ENCODE results near the gene HSDL2. TPM values are rescaled to one million over a fixed set of nuclear protein-coding genes. Genes with fewer than 3 reads are reported as not detected.
"Not testable (repeated sequence)": the region's sequence is repeated elsewhere in the genome, so short reads cannot be mapped to it uniquely, and the experiment has no call there.

Gene HSDL2
- total RNA-seq (2014; rRNA removed; shearing (Covaris generic)) = 27.4 and 29.5 TPM in 2 replicates

DNA sequence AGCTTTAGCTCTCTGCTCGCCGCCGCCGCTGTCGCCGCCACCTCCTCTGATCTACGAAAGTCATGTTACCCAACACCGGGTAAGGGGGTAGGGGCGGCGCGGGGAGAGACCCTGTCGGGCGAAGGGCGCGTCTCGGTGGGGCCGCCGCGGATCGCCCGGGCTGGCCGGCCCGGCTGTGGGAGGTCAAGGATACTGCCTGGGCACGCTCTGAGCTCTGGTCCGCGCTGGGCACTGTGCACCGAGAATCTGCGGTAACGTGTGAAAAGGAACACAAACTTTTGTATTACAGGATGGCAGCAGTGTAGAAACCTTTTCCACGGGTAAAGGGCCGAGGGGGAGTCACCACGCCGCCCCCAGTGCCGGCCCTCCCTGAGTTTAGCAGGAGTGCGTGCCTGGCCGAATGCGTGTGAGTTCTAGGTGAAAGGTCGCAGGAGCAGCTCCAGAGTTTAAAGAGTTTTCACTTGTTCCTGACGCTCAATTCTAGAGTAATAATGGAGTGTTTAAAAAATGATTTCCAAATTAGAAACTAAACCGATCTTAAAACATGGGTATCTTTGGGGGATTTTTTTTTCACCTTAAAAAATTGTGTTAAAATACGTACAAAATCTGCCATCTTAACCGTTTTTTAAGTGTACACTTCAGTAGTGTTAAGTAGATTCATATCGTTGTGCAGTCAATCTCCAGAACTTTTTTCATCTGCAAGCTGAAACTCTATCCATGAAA is at the start of gene HSDL2:
Gene HSDL2 (plus strand): TSS at position 7 of the 723 bp plus-strand sequence. CDS start 56 bp downstream, at position 63.
- DNase-seq (ENCODE audit: low spot score) = peak; percentile 67

- DNase-seq (ENCODE audit: low spot score) = no peak
Observed at GRCh38 chr9:112331674-112331952, 48.3 kb upstream of the HSDL2 start.

GRCh38 chr9:112332214-112332613 is 47.7 kb upstream of the HSDL2 start:
- peak; percentile 55 for DNase-seq (ENCODE audit: low spot score)

- no peak for DNase-seq (ENCODE audit: low spot score)
Observed at GRCh38 chr9:112332674-112332976, 47.3 kb upstream of the HSDL2 start.

DNA sequence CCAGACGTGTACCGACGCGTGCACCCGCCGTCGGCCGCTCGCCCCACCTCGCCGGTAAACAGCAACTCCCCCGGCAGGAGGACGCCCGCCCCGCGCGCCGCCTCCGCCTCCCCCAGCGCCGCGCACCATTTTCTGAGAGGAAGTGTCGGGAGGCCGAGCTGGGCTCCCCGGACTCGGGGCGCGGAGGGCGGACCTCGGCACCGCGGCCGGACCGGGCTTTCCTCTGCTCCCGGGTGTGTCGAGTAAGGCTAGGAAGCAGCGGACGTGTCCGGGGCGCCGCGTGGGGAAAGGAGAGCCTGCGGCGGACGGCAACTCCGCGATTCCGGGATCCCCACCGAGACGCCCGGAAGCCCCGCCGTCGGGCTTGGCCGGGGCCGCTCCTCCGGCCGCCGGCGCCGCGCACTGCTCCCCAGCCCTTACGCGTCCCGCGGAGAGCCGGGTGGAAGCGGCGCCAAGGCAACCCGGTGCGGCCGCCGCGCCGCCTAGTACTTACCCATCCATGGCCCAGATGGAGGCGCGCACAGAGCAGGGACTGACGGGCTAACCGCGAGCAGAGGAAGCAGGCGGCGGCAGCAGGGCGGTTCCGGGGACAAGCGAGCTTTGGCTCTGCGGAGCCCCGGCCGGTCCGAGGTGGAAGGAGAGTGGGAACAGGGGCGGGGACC is 46.8 kb upstream of the HSDL2 start, which contains the start of gene PTBP3:
Gene PTBP3 (minus strand): TSS at position 643 of the 662 bp plus-strand sequence. CDS start 35,754 bp downstream, outside the sequence.
- peak; percentile 80 for DNase-seq (ENCODE audit: low spot score)

DNA sequence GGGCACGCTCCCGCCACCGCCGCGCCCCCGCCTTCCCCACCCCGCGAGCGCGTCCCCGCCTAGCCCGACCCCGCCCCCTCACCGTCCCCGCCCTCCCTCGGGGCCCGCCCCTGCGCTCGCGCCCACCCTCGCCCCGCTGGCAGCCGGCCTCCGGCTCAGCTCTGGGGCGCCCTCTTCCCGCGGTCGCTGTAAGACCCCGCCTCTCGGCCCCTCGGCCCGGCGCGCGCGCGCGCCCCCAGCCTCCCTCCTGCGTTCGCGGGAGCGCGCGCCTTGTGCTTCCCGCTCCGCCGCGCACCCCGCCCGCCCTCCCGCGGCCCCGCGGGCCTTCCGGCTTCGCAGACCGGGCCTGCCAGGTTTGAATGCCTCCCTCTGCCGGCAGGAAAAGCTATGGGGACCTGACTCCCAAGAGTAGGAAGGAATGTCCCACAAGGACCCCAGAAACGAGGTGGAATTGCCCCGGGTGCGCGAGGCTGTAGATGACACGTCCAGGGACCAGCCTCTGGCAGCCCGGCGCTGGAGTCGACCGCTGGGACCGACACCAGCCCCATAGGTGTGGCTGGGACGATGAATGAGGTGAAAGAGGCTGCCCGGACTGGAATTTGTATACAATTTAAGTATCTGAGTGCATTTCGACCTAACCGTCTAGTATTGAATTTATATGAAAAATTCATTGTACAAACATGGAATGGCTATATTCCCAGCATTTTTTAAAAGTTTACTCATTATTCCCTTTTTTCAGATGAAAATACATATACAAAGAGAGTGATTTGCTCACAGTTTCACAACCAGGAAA is 46.1 kb upstream of the HSDL2 start:
- peak; percentile 96 for DNase-seq (ENCODE audit: low spot score)

- peak; percentile 56 for DNase-seq (ENCODE audit: low spot score)
Observed at GRCh38 chr9:112334432-112334841, 45.5 kb upstream of the HSDL2 start.

DNA sequence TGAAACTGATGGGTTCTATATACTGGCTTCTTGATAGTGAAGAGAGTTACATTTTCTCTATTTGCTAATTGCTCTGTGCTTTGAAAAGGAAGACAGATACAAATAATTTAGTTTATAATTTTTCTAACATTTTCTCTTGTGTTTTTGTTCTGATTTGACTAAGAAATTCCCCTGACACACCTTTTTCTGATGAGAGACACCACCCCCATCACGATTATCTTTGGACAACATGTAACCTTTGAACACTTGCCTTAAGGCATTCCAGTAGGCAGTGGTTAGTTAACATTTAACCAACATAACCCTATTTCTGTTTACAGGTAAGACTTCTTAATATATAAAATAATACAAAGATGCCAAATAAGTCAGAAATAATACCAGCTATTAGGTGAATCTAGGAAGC is 42.4 kb upstream of the HSDL2 start:
- DNase-seq (ENCODE audit: low spot score) = peak; percentile 44

- DNase-seq (ENCODE audit: low spot score) = peak; percentile 53
Observed at GRCh38 chr9:112338561-112338960, 41.3 kb upstream of the HSDL2 start.

DNA sequence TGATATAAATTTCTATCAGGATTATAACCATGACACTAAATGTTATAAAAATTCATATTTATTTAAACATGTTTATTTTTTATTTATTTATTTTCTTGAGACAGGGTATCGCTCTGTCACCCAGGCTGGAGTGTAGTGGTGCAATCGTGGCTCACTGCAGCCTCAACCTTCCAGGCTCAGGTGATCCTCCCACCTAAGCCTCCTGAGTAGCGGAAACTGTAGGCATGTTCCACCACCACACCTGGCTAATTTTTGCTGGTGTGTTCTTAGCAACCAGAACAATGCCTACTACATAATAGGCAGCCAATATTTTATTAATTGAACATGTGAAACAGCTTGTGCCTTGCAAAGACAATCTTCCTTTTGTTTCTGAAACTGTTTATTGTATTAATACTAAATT is 40.0 kb upstream of the HSDL2 start:
- no peak for DNase-seq (ENCODE audit: low spot score)

GRCh38 chr9:112341730-112342129 is 38.2 kb upstream of the HSDL2 start:
- DNase-seq (ENCODE audit: low spot score) = no peak

DNA sequence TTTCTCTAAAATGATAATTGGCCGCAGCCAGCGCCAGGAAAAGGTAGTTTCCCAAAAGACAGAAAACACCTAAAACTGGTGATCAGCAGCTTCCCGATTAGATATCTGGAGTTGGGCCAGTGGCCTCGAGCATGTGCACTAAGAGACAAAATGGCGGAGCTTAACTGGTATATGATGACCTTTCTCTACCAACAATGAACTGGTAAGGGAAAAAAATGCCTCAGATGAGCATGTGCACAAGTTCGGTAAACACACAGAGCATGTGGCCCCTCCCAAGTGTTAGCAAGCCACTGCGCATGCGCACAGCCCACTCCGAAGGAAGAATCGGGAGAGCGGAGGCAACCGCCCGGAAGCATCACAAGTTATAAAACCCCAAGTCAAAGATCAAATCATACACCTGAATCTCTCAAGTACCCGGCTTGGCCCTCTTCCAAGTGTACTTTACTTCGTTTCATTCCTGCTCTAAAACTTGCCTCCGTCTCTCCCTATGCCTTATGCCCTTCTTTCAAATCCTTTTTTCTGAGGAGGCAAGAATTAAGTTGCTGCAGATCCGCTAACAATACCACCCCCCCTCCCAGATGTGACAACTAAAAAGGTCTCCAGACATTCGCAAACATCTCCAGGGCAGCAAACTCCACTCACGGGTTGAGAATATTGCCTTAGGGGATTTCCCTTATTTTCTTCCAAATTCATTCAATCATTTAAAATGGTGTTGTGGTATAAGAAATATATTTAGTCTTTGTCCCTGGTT is 31.5 kb upstream of the HSDL2 start:
- peak; percentile 94 for DNase-seq (ENCODE audit: low spot score)

- DNase-seq (ENCODE audit: low spot score) = no peak
Observed at GRCh38 chr9:112349008-112349333, 30.9 kb upstream of the HSDL2 start.

DNA sequence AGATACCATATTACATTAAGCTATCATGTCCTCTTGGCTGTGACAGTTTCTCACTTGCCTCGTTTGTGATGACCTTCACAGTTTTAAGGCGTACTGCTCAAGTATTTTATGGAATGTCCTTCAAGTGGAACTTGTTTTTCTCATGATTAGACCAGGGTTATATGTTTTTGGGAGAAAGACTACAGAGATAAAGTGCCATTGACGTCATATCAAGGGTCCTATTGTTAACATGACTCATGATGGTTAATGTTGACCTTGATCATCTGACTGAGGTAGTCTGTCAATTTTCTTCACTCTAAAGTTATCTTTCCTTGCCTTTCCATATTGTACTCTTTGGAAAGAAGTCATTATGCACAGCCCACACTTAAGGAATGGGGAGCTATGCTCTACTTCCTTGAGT is 28.7 kb upstream of the HSDL2 start:
- DNase-seq (ENCODE audit: low spot score) = no peak

DNA sequence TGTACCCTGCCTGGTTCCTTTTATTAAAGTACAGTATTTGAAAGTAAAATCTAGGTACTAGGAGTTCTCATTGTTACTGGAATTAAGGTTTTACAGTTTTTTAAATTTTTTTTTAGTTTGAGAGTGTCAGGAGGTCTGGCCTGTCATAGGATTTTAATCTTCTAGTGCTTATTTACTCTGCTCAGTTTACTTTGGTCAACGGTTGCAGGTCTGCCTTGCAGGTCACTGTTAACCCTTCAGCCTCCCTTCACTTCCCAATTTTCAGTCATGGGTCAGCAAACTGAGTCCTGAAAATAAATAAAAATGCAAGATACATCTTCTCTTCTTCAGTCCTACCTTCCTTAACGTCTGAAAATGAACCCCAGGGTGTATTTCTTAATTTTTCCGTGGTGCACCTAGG is 27.7 kb upstream of the HSDL2 start:
- no peak for DNase-seq (ENCODE audit: low spot score)

DNA sequence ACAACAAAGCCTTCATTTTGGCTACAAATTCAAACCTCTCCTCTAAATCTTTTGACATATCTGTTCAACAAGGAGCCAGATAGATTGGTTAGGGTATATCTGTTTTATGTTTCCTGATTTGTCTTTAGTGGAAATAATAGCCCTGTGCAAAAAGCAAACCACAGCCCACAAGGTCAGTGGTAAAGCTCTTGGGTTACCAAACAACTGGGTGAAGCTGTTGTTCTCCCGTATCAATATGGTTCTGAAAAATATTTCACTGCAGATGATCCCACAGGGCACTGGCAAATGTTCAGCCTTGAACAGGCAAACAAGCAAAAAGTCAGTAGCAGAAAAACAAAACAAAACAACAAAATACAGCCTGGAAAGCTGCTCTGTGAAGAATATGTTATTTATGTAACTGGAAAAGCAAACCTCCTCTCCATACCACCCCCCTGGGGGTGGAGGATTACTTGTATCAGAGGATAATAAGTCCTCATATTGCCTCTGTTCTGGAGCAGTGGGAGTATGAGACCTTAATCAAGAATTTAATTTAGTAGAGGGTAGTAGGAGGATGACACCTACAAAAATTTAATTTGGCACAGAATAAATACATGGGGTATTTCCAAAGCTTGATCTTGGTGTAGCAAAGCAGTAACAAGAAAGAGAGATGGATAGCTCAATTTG is 25.7 kb upstream of the HSDL2 start:
- no peak for DNase-seq (ENCODE audit: low spot score)

DNA sequence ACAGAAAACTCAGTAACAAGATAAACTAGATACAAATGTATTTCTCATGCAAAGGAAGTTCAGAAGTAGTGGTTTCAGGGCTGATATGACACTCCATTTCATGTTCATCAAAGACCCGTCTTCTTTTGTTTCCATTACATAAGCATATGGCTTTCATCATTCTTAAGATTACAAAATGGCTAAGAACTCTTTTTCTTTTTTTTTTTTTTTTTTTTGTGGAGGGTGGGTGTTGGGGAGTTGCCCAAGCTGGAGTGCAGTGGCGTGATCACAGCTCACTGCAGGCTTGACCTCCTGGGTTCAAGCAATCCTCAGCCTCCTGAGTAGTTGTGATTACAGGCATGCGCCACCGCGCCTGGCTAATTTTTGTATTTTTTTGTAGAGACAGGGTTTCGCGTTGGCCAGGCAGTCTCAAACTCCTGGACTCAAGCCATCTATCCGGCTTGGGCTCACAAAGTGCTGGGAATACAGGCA is 24.4 kb upstream of the HSDL2 start:
- no peak for DNase-seq (ENCODE audit: low spot score)

- DNase-seq (ENCODE audit: low spot score) = no peak
Observed at GRCh38 chr9:112360047-112360804, 19.7 kb upstream of the HSDL2 start.

DNA sequence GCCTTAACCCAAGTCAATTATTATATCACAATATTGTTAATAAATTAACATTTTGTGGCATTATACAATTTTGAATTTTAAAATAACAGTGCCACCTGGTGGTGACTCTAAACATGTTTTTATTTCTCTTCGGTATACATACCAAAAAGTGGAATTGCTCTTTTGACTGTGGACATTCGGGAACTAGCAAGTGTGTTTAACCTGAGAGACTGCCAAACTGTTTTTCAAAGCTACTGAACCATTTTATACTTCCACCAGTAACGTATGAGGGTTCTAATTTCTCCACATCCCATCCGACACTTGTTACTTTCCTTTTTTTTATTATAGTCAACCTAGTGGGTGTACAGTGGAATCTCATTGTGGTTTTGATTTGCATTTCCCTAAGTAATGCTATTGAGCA is 18.3 kb upstream of the HSDL2 start:
- peak; percentile 77 for DNase-seq (ENCODE audit: low spot score)

DNA sequence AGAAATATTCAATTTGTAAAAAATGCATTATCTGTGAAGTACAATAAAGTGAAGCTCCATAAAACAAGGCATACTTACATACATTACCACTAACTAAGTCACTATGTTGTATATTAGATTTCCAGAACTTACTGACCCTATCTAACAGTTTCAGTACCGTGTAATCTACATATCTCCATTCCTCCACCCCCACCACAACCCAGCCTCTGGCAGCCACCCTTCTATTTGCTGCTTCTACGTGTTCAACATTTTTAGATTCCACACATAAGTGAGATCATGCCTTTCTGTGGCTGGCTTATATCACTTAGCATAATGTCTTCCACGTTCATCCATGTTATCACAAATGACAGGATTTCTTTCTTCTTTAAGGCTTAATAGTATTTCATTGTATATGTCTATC is 15.1 kb upstream of the HSDL2 start:
- no peak for DNase-seq (ENCODE audit: low spot score)

DNA sequence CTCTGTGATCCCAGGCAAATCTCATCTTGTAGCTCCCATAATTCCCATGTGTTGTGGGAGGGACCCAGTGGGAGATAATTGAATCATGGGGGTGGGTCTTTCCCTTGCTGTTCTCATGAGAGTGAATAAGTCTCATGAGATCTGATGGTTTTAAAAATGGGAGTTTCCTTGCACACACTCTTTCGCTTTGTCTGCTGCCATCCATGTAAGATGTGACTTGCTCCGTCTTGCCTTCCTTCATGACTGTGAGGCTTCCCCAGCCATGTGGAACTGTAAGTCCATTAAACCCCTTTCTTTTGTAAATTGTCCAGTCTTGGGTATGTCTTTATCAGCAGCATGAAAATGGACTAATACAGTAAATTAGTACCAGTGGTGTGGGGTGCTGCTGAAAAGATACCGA is 14.7 kb upstream of the HSDL2 start:
- DNase-seq (ENCODE audit: low spot score) = not testable (repeated sequence)
